Hematopoietic multipotent progenitor cell treated with erythropoietin and hydrocortisone succinate and interleukin-3 and kit ligand, for 17 days (in vitro differentiated cells): ENCODE measurements around the gene STX12.
"Not testable (repeated sequence)": the region's sequence is repeated elsewhere in the genome, so short reads cannot be mapped to it uniquely, and the experiment has no call there.

Experiments
- DNase-seq: peaks from one replicate; pipeline ENCODE4 v3.0.0-alpha.2; 2015; ENCODE audit warnings: low spot score

STX12 gene

DNA sequence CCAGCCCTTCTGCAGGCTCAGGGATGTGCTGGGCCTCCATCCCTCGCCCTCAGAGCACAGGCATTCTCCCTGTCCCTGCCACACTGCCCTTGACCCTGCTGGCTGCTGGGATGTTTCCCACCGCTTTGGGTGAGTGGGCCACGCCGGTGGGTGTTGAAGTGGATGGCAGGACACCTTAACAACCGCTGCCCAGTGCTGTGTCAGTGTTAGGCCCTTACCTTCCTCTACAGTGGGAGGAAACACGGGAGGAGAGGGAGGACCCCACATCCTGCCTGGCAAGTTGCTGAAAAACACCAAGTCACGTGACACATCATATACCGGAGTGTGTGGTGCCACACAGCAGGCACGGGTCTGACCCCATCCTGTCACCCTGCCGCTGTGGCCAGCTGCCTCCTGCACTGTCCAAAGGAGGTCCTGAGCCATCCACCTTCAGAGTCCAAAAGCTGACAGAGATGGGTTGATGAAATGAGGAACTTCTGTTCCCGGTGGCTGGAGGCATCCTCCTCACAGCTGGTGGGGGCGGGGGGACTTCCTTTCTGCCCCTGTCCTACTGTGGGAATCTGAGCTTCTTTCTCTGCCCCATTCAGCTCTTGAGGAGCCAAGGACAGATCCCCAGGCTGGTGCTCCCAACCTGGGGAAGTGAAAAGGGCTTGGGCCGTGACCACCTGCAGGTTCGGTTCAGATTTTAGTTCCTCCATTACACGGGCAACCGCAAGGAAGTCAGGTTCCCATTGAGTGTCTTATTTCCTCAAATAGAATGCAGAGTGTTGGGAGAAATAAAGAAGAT, 96.1 kb downstream of the STX12 start:
- DNase-seq, result peak; percentile 78

DNA sequence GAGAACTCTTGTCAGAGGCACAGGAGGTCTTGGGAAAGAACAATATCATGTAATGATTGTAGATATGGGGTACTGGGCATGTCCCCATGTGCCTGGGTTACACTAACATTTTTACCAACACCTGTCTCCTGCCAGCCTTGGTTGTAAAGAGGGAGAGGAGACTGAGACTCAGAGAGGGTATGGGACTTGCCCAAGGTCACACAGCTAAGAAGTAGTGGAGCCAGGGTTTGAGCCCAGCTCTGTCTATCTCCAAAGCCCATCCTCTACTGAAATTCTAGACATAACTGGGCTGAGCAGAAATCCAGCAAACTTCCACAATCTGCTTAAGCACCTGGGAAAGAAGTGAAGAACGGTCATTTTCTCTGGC, 96.7 kb downstream of the STX12 start:
- no peak for DNase-seq

DNA sequence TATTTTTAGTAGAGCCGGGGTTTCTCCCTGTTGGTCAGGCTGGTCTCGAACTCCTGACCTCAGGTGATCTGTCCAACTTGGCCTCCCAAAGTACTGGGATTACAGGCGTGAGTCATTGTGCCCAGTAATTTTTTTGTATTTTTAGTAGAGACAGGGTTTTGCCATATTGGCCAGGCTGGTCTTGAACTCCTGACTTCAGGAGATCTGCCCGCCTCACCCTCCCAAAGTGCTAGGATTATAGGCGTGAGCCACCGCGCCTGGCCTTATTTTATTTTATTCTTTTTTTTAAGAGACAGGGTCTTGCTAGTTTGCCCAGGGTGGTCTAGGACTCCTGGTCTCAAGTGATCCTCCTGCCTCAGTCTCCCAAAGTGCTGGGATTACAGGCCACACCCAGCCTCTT, 98.1 kb downstream of the STX12 start:
- DNase-seq, result not testable (repeated sequence)

DNA sequence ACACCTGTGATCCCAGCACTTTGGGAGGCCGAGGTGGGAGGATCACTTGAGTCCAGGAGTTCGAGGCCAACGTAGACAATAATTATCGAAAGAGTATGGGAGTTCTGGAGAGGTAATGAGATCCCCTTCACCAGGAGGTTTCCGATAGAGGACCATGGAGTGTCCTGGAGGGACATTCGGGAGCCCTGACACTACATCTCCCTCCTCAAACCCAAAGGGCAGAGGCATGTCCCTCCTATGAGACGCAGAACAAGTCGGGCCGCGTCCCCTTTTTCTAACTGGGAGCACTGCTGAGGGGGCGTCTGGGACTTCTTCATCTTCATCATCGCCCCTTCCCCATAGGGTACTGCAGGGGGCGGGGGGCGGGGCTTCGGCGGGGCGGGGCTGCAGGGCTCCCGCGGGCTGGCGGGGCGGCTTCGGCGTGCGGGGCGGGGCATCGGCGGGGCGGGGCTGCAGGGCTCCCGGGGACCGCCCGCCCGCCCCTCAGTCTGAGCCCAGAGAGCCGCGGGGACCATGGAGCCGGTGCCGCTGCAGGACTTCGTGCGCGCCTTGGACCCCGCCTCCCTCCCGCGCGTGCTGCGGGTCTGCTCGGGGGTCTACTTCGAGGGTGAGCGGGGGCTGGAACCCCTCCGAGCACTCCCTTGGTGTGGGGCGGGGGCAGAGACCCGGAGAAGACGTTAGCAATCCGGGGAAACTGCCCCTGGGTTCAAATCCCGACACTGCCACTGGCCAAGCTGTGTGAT, 99.2 kb downstream of the STX12 start, which contains the start of gene THEMIS2:
TSS of gene THEMIS2 (plus strand) at position 486 of the 743 bp plus-strand sequence. CDS start at position 514, 28 bp downstream.
- DNase-seq, result peak; percentile 63

DNA sequence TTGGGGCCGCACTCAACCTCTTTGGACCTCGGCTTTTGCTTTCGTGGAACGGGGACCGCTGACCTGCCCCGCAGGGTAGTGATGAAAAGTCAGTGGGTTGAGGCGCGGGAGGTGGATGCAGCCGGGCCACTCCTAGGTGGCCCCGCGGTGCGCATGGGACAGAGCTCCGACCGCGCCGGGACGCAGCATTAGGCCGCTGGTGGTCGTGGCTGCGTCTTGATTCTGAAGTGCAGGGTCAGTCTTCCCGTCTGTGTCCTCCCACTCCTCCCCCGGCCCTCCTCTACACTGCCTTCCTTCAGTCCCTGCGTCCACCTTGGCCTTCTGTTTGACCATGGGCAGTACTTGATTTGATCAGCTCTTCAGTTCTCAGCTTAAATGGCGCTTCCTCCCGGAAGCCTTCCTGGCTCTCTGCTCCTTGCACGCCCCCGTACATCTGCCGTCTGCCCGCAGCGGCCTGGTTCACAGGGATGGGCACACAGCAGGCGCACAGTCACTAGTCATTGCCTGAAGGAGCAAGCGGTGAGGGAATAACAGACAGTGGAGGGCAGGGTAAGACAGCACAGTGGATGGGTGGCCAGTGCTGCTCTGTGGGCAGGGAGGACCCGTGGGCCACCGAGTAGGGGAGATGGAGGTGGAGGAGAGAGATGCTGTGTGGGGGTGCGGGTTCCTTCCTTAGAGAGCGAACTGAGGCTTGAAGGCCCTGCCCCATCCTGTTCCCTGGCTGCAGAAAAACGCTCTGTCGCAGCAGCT, 100.0 kb downstream of the STX12 start:
- DNase-seq, result peak; percentile 64

DNA sequence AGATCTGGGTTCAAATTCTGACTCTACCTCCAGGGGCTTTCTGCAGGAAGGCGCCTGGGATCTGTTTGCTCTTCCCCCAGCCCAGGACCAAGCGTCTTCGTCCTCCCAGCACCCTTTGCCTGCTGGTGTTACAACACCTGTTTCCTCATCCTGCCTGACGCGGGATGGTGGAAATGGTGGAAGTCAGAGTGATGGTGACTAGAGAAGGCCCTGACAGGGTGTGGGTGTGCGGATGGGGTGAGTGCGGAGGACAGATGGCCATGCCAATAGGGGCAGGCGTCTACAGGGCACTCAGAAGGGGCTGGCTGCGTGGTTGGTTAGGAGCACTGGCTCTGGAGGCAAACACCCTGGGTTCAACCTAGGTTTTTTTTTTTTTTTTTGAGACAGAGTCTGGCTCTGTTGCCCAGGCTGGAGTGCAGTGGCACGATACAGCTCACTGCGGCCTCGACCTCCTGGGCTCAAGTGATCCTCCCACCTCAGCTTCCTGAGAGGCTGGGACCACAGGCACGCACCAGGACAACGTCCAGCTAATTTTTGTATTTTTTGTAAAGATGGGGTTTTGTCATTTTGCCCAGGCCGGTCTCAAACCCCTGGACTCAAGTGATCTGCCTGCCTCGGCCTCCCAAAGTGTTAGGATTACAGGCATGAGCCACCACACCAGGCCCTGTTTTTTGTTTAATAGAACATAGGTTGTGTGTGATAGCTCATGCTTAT, 100.8 kb downstream of the STX12 start:
- peak; percentile 32 for DNase-seq
